ENCODE results near the gene PTK7. TPM values are rescaled to one million over a fixed set of nuclear protein-coding genes. Genes with fewer than 3 reads are reported as not detected.

PTK7 gene
- total RNA-seq, 4 donors from 2014 or later = 4.4 to 22.3 (median 18.3) TPM

DNA sequence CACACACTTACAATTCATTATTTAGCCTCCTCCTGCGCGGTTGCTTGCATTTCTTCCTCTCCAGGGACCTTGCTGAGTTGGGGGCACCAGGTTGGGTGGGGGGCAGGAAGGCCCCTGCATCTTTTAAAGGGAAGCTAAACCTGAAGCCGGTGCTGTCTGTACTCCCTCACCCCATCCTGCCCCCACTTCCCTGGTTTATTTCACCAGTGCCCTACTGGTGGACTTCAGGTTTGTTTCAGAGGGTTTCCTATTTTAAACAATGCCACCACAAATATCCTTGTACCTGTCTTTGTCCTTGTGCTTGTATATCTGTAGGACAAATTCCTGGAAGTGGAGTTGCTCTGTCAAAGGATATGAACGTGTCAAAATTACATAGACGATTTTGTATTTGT, 21.0 kb downstream of the PTK7 start:
- Histone ChIP-seq H3K27ac (no peak overlapping the region), H3K4me1 (peaks cover 0 to 15% (median 0%) of the 10 kb centered on the region in 4 donors), H3K4me3 (no peak overlapping the region), H3K36me3 (no peaks in the 10 kb centered on the region), H3K27me3 (no peaks in the 10 kb centered on the region), H3K9me3 (no peaks in the 10 kb centered on the region)
- no peak for TF ChIP-seq POLR2A (IDR thresholded peaks at IDR 0.05)
- TF ChIP-seq, protein P1, sequence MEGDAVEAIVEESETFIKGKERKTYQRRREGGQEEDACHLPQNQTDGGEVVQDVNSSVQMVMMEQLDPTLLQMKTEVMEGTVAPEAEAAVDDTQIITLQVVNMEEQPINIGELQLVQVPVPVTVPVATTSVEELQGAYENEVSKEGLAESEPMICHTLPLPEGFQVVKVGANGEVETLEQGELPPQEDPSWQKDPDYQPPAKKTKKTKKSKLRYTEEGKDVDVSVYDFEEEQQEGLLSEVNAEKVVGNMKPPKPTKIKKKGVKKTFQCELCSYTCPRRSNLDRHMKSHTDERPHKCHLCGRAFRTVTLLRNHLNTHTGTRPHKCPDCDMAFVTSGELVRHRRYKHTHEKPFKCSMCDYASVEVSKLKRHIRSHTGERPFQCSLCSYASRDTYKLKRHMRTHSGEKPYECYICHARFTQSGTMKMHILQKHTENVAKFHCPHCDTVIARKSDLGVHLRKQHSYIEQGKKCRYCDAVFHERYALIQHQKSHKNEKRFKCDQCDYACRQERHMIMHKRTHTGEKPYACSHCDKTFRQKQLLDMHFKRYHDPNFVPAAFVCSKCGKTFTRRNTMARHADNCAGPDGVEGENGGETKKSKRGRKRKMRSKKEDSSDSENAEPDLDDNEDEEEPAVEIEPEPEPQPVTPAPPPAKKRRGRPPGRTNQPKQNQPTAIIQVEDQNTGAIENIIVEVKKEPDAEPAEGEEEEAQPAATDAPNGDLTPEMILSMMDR (IDR thresholded peaks at IDR 0.05) = no peak
- DNase-seq = no peak

DNA sequence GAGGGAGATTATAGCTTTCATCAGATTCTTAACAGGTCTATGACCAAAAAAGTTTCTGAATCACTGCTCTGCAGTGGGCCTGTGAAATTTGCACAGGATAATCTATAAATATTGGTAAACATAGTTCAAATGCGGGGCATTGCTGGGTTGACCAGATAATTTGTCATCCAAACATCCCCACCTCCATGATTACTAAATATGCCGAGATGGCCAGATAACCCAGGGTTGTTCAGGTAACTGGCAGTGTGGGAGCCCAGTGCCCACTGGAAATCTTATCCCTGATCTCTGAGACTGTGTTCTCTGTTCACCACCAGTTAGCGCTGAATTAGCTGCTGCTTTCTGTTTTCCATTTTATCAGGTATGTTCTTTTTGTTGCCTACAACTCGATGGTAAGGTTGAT, 21.4 kb downstream of the PTK7 start:
- DNase-seq = no peak
- Histone ChIP-seq H3K27me3 (no peaks in the 10 kb centered on the region), H3K4me1 (peaks cover 0 to 15% (median 0%) of the 10 kb centered on the region in 4 donors), H3K9me3 (no peaks in the 10 kb centered on the region), H3K27ac (no peak overlapping the region), H3K36me3 (no peaks in the 10 kb centered on the region), H3K4me3 (no peak overlapping the region)
- TF ChIP-seq, protein P1 (IDR thresholded peaks at IDR 0.05) = no peak
- no peak for TF ChIP-seq POLR2A (IDR thresholded peaks at IDR 0.05)

DNA sequence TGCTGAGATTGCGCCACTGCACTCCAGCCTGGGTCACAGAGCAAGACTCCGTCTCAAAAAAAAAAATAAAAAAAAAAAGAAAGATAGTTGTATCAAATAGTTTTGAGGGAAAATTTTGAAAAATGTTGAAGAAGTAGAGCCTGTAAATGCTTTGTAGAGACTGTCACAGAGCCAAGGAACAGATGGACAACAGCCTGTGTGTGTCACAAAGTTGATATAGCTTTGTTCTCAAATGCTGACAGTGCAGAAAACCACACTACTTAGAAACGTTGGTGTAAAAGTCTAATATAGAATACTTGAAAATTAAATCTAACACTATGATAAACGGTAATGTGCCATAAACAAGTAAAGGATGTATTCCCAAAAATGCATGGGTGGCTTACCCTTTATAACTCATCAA, 25.4 kb downstream of the PTK7 start:
- DNase-seq = no peak
- Histone ChIP-seq H3K4me3 (no peak overlapping the region), H3K9me3 (no peaks in the 10 kb centered on the region), H3K36me3 (no peaks in the 10 kb centered on the region), H3K27me3 (no peaks in the 10 kb centered on the region), H3K27ac (no peak overlapping the region), H3K4me1 (no peaks in the 10 kb centered on the region)
- TF ChIP-seq, protein P1 (IDR thresholded peaks at IDR 0.05) = no peak
- TF ChIP-seq POLR2A (IDR thresholded peaks at IDR 0.05) = no peak

DNA sequence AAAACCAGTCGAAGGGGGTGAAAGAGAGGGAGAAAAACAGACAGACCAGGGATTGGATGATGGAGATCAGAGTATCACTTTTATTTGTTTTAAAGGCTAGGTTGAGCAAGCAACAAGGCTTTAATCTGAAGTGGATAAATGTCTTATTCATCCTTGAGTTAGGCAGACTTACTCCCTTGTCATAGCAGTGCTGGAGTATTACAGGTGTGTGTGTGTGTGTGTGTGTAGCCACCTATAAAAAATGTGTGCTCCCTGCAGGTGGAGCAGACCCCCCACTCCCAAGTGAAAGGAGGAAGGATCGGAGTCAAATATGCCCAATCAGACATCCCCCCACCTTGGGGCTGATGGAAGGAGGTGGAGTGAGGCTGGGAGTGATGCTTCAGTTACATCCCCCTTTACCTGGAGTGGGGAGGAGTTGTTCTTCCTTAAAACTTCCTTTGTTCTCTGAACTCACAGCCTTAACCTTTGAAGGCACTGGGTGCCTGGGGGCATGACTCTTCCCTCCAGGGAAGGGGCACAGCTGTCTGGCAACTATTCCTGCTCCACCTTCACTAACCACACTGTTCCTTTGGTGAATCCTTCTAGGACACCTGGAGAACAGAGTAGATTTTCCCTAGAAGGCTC, 27.3 kb downstream of the PTK7 start:
- Histone ChIP-seq H3K4me3 (no peak overlapping the region), H3K27me3 (no peaks in the 10 kb centered on the region), H3K27ac (no peak overlapping the region), H3K4me1 (no peaks in the 10 kb centered on the region), H3K9me3 (no peaks in the 10 kb centered on the region), H3K36me3 (no peaks in the 10 kb centered on the region)
- no peak for TF ChIP-seq POLR2A (IDR thresholded peaks at IDR 0.05)
- TF ChIP-seq, protein P1 (IDR thresholded peaks at IDR 0.05) = no peak
- no peak for DNase-seq

DNA sequence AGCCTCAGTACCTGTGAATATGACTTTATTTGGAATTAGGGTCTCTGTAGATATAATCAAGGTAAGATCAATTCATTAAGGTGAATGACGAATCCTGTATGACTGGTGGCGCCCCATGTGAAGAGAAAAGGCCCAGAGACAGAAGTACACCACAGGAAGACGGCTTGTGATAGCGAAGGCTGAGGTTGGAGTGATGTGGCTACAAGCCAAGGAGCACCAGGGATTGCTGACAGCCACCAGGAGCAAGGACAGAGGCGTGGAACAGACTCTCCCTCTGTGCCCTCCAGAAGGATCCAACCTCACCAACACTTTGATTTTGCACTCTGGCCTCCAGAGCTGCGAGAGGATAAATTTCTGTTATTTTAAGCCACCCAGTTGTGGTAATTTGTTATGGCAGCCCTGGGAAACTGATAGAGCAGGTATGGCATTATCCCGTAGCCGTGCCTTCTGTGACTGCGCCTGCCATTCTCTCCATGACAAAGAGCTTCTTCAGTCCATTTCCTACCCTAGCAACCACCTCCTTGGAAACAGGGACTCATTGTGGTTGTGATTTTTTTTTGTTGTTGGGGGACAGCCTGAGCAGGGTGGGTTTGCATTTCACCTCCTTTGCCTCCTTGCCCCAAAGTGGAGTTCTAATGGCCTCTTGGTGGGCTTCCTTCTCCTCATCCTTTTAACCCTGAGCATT, 29.6 kb downstream of the PTK7 start:
- TF ChIP-seq POLR2A (IDR thresholded peaks at IDR 0.05) = no peak
- TF ChIP-seq, protein P1 (IDR thresholded peaks at IDR 0.05) = no peak
- no peak overlapping the region for H3K4me3 ChIP-seq
- H3K4me1 ChIP-seq = no peaks in the 10 kb centered on the region
- H3K36me3 ChIP-seq = no peaks in the 10 kb centered on the region
- H3K27me3 ChIP-seq = no peaks in the 10 kb centered on the region
- DNase-seq = no peak
- H3K9me3 ChIP-seq = no peaks in the 10 kb centered on the region
- no peak overlapping the region for H3K27ac ChIP-seq

All from Peyer's patch (tissue), 4 donors.